CD14-positive monocyte (primary cell): ENCODE data around the gene TAX1BP1. TPM values are rescaled to one million over a fixed set of nuclear protein-coding genes. Genes with fewer than 3 reads are reported as not detected.

ENCODE experiments used
- DNase-seq, 3 donors: peaks; one replicate each; pipeline ENCODE4 v3.0.0-alpha.2; 2011 to 2022
- H2AFZ ChIP-seq: 2 replicates; pipeline ENCODE4 v1.6.0; 2012; ENCODE audit warnings: mild to moderate bottlenecking, low read depth, low read length, inconsistent platforms; ENCODE audit not compliant: insufficient read depth, poor library complexity, severe bottlenecking
- H3K27ac ChIP-seq, 2 donors: 1 replicate in 1 of 2; 2 replicates in 1 of 2; pipeline ENCODE4 v1.5.1; 2012 to 2013; ENCODE audit warnings: low read length in 2 of 2, control low read depth in 1 of 2, inconsistent platforms in 1 of 2, low read depth in 1 of 2, mild to moderate bottlenecking in 1 of 2
- H3K27me3 ChIP-seq, 2 donors: one replicate each; pipeline versions ENCODE4 v1.6.0 to v1.6.1; 2011 to 2013; ENCODE audit warnings: low read length in 2 of 2; ENCODE audit not compliant: control insufficient read depth in 2 of 2, insufficient read depth in 2 of 2
- H3K36me3 ChIP-seq, 2 donors: replicated peaks in 1 of 2; 1 replicate in 1 of 2; 2 replicates in 1 of 2; pipeline versions ENCODE4 v1.5.1 to v1.6.1; 2012 to 2013; ENCODE audit warnings: low read length in 2 of 2, control low read depth in 1 of 2, inconsistent platforms in 1 of 2, mild to moderate bottlenecking in 1 of 2; ENCODE audit not compliant: insufficient read depth in 2 of 2, control insufficient read depth in 1 of 2
- H3K4me1 ChIP-seq, 2 donors: 1 replicate in 1 of 2; 2 replicates in 1 of 2; pipeline versions ENCODE4 v1.5.1 to v1.6.1; 2012 to 2013; ENCODE audit warnings: low read length in 2 of 2, control low read depth in 1 of 2, inconsistent platforms in 1 of 2, mild to moderate bottlenecking in 1 of 2, moderate library complexity in 1 of 2; ENCODE audit not compliant: insufficient read depth in 2 of 2, control insufficient read depth in 1 of 2
- H3K4me2 ChIP-seq: replicated peaks from 2 replicates; pipeline ENCODE3; 2012; ENCODE audit warnings: low read length, moderate library complexity, mild to moderate bottlenecking; ENCODE audit not compliant: poor library complexity, severe bottlenecking; ENCODE audit errors: extremely low read depth
- H3K4me3 ChIP-seq, 3 experiments: fragments of 200-600 bp in 1 of 3; sonication (generic) in 1 of 3; replicated peaks in 1 of 3; 1 replicate in 2 of 3; 2 replicates in 1 of 3; pipeline ENCODE4 v1.5.1; 2011 to 2013; ENCODE audit warnings: low read length in 3 of 3, mild to moderate bottlenecking in 3 of 3, control low read depth in 2 of 3, low read depth in 2 of 3, inconsistent platforms in 1 of 3, moderate library complexity in 1 of 3
- H3K79me2 ChIP-seq: 2 replicates; pipeline ENCODE4 v1.6.0; 2012; ENCODE audit warnings: mild to moderate bottlenecking, control low read depth, inconsistent platforms, low read length, moderate library complexity; ENCODE audit not compliant: insufficient read depth
- H3K9ac ChIP-seq: 2 replicates; pipeline ENCODE4 v1.6.0; 2017; ENCODE audit warnings: low read length, mild to moderate bottlenecking; ENCODE audit not compliant: insufficient read depth, poor library complexity, severe bottlenecking
- H3K9me3 ChIP-seq, 2 donors: replicated peaks in 1 of 2; 1 replicate in 1 of 2; 2 replicates in 1 of 2; pipeline versions ENCODE4 v1.5.1 to v1.6.1; 2012 to 2013; ENCODE audit warnings: low read length in 2 of 2, control low read depth in 1 of 2; ENCODE audit not compliant: control insufficient read depth in 1 of 2, insufficient read depth in 1 of 2
- H4K20me1 ChIP-seq: 2 replicates; pipeline ENCODE4 v1.6.0; 2012; ENCODE audit warnings: mild to moderate bottlenecking, low read length, control low read depth, moderate library complexity; ENCODE audit not compliant: insufficient read depth
- H3K27ac Mint-ChIP-seq, 7 donors: one replicate each; pipeline ENCODE4 v1.8.0; 2020; ENCODE audit warnings: mild to moderate bottlenecking in 7 of 7, mixed read lengths in 7 of 7, moderate library complexity in 6 of 7, inconsistent platforms in 2 of 7
- H3K27me3 Mint-ChIP-seq, 3 donors: one replicate each; pipeline ENCODE4 v1.8.0; 2021 to 2022; ENCODE audit warnings: low read depth in 3 of 3, mild to moderate bottlenecking in 3 of 3, mixed read lengths in 3 of 3, moderate library complexity in 3 of 3, inconsistent platforms in 1 of 3
- H3K36me3 Mint-ChIP-seq, 2 donors: one replicate each; pipeline ENCODE4 v1.8.0; 2020; ENCODE audit warnings: mixed read lengths in 2 of 2, inconsistent platforms in 1 of 2, mild to moderate bottlenecking in 1 of 2
- H3K4me1 Mint-ChIP-seq: one replicate; pipeline ENCODE4 v1.8.0; 2020; ENCODE audit warnings: mild to moderate bottlenecking, mixed read lengths
- H3K4me3 Mint-ChIP-seq, 2 donors: one replicate each; pipeline ENCODE4 v1.8.0; 2020; ENCODE audit warnings: mild to moderate bottlenecking in 2 of 2, mixed read lengths in 2 of 2, moderate library complexity in 1 of 2
- H3K9me3 Mint-ChIP-seq, 7 donors: one replicate each; pipeline ENCODE4 v1.8.0; 2020 to 2022; ENCODE audit warnings: mixed read lengths in 7 of 7, mild to moderate bottlenecking in 6 of 7, moderate library complexity in 6 of 7, inconsistent platforms in 2 of 7
- WGBS: methylation state at CpG from one replicate; pipeline ENCODE4 v1.1.5; 2013; ENCODE audit warnings: missing lambda C conversion rate; ENCODE audit not compliant: insufficient coverage; 5-methylcytosine and 5-hydroxymethylcytosine counted together
- intact Hi-C, 2 donors: fragments of 100-400 bp; cut with micrococcal nuclease; formaldehyde crosslinking; loops; one replicate each; pipeline versions ENCODE4 v1.15.0 to v1.15.1; 2023
- polyA plus RNA-seq, 3 donors: library from polyadenylated mRNA; depleted of rRNA in 1 of 3; unstranded in 2 of 3; stranded (reverse) in 1 of 3; fragments of 300-500 nt in 2 of 3; fragments of >200 nt in 1 of 3; fragmentation: Illumina TruSeq in 2 of 3; gene quantifications; 1 replicate in 2 of 3; 2 replicates in 1 of 3; pipeline ENCODE4 v1.2.3, GENCODE V29; 2012 to 2021
- TF ChIP-seq, protein P1 (sequence below): fragments of 200-600 bp; IDR thresholded peaks from one replicate; pipeline ENCODE4 v1.8.0; 2022; ENCODE audit warnings: antibody characterized with exemption, mild to moderate bottlenecking

Gene TAX1BP1
- polyA plus RNA-seq, 3 donors: 62.6 to 106 (median 85.3) TPM

DNA sequence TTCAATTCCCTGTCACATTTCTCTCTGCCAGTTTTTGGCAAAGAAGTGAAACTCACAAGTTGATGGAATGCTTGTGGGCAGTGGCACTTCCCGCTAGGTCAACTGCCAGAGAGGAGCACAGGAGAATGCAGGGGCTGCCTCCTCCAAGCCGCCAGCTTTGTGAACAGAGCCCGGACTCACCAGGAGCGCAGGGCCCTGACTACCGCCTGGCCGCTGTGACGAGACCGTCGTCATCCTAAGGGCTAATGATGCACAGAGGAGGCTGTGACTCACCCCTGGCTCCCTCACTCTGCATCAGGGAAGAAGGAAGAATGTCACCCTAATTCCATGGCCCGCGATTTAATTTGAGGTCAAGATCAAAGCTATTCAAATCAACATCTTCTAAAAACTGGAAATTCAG, 123.9 kb downstream of the TAX1BP1 start:
- peaks cover 0 to 2% of the 10 kb centered on the region in 2 donors for H3K4me1 ChIP-seq
- H3K4me3 Mint-ChIP-seq: no peak overlapping the region
- H3K36me3 ChIP-seq: peaks cover 15 to 60% of the 10 kb centered on the region in 2 donors
- H4K20me1 ChIP-seq: peaks cover 54% of the 10 kb centered on the region
- no peaks in the 10 kb centered on the region for H3K27me3 ChIP-seq
- no peak overlapping the region for H3K4me3 ChIP-seq
- H3K36me3 Mint-ChIP-seq: peaks cover 56 to 60% of the 10 kb centered on the region in 2 donors
- TF ChIP-seq, protein P1, sequence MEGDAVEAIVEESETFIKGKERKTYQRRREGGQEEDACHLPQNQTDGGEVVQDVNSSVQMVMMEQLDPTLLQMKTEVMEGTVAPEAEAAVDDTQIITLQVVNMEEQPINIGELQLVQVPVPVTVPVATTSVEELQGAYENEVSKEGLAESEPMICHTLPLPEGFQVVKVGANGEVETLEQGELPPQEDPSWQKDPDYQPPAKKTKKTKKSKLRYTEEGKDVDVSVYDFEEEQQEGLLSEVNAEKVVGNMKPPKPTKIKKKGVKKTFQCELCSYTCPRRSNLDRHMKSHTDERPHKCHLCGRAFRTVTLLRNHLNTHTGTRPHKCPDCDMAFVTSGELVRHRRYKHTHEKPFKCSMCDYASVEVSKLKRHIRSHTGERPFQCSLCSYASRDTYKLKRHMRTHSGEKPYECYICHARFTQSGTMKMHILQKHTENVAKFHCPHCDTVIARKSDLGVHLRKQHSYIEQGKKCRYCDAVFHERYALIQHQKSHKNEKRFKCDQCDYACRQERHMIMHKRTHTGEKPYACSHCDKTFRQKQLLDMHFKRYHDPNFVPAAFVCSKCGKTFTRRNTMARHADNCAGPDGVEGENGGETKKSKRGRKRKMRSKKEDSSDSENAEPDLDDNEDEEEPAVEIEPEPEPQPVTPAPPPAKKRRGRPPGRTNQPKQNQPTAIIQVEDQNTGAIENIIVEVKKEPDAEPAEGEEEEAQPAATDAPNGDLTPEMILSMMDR: no peak
- no peak for DNase-seq
- H3K27ac Mint-ChIP-seq: no peak overlapping the region
- H3K4me2 ChIP-seq: no peak overlapping the region
- no peaks in the 10 kb centered on the region for H3K79me2 ChIP-seq
- intact Hi-C loops: no loop called here
- 93% methylated on average over 3 of the region's 11 CpGs for WGBS
- H3K9me3 Mint-ChIP-seq: peaks cover 0 to 2% (median 0%) of the 10 kb centered on the region in 7 donors
- peaks cover 4% of the 10 kb centered on the region for H3K4me1 Mint-ChIP-seq
- H3K9me3 ChIP-seq: no peaks in the 10 kb centered on the region
- peaks cover 0 to 5% (median 1%) of the 10 kb centered on the region in 3 donors for H3K27me3 Mint-ChIP-seq
- no peak overlapping the region for H2AFZ ChIP-seq
- no peak overlapping the region for H3K9ac ChIP-seq
- H3K27ac ChIP-seq: no peak overlapping the region

DNA sequence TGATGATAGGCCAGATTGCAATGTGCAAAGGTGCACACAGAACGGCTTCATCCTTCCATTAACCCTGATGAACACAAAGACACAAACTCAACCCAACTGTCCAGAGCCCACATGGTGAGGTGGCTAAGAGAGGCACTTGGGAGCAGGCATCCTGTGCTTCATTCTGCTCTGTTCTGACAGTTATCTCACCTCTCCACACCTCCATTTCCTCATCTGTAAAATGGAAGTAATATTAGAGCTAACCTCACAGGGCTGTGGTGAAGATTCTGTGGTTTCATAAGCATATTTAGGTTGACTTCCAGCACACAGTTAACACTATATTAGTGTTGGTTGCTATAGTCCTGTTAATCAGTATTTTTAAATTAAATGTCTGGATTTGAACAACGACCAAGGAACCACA, 126.3 kb downstream of the TAX1BP1 start:
- Mint-ChIP-seq H3K27ac (peak overlapping the region in 1 of 7 donors; percentile 13), H3K9me3 (peaks cover 0 to 2% (median 0%) of the 10 kb centered on the region in 7 donors), H3K4me1 (no peaks in the 10 kb centered on the region), H3K27me3 (peaks cover 0 to 5% (median 0%) of the 10 kb centered on the region in 3 donors), H3K36me3 (peaks cover 62 to 68% of the 10 kb centered on the region in 2 donors), H3K4me3 (no peak overlapping the region)
- Histone ChIP-seq H3K27me3 (no peaks in the 10 kb centered on the region), H3K4me2 (no peak overlapping the region), H3K4me3 (no peak overlapping the region), H3K36me3 (peaks cover 15 to 67% of the 10 kb centered on the region in 2 donors), H3K79me2 (no peaks in the 10 kb centered on the region), H2AFZ (no peak overlapping the region), H3K27ac (no peak overlapping the region), H4K20me1 (peaks cover 69% of the 10 kb centered on the region), H3K4me1 (no peaks in the 10 kb centered on the region), H3K9me3 (no peaks in the 10 kb centered on the region), H3K9ac (no peak overlapping the region)
- intact Hi-C loops: no loop called here
- no CpG with 5 or more reads among the region's 2 CpGs for WGBS
- TF ChIP-seq, protein P1: no peak
- DNase-seq: no peak
